ENCODE results near the gene KLK4.

The KLK4 gene

GRCh38 chr19:50877338-50877737 lies 33.9 kb downstream of the KLK4 start:
- no peak for DNase-seq

- no peak for DNase-seq
Observed at GRCh38 chr19:50876456-50876855, 34.7 kb downstream of the KLK4 start.

- no peak for DNase-seq
Observed at GRCh38 chr19:50875795-50876422, 35.3 kb downstream of the KLK4 start.

GRCh38 chr19:50874211-50874610 lies 37.0 kb downstream of the KLK4 start:
- DNase-seq: no peak

GRCh38 chr19:50873056-50873455 lies 38.1 kb downstream of the KLK4 start, which contains the start of gene KLK2:
Gene KLK2 (plus strand): TSS chr19:50873439. CDS start chr19:50873474, 35 bp downstream.
- no peak for DNase-seq

- DNase-seq: no peak
Observed at GRCh38 chr19:50870417-50871089, 40.6 kb downstream of the KLK4 start.

GRCh38 chr19:50869479-50869878 lies 41.7 kb downstream of the KLK4 start:
- DNase-seq: no peak

GRCh38 chr19:50861496-50862286 lies 49.5 kb downstream of the KLK4 start:
- no peak for DNase-seq

GRCh38 chr19:50861010-50861409 lies 50.2 kb downstream of the KLK4 start:
- no peak for DNase-seq

- DNase-seq: no peak
Observed at GRCh38 chr19:50859849-50860248, 51.3 kb downstream of the KLK4 start.

- peak; percentile 70 for DNase-seq
Observed at GRCh38 chr19:50858886-50859285, 52.3 kb downstream of the KLK4 start.

GRCh38 chr19:50857366-50857765 lies 53.8 kb downstream of the KLK4 start:
- no peak for DNase-seq

All from NCI-H1436 (cell line).